Measurements from ENCODE around the gene SYN1.
A peak's percentile ranks its signal among the peaks of the same experiment; 100 is the strongest.
"Not testable (repeated sequence)": the region's sequence is repeated elsewhere in the genome, so short reads cannot be mapped to it uniquely, and the experiment has no call there.

SYN1 gene

DNA sequence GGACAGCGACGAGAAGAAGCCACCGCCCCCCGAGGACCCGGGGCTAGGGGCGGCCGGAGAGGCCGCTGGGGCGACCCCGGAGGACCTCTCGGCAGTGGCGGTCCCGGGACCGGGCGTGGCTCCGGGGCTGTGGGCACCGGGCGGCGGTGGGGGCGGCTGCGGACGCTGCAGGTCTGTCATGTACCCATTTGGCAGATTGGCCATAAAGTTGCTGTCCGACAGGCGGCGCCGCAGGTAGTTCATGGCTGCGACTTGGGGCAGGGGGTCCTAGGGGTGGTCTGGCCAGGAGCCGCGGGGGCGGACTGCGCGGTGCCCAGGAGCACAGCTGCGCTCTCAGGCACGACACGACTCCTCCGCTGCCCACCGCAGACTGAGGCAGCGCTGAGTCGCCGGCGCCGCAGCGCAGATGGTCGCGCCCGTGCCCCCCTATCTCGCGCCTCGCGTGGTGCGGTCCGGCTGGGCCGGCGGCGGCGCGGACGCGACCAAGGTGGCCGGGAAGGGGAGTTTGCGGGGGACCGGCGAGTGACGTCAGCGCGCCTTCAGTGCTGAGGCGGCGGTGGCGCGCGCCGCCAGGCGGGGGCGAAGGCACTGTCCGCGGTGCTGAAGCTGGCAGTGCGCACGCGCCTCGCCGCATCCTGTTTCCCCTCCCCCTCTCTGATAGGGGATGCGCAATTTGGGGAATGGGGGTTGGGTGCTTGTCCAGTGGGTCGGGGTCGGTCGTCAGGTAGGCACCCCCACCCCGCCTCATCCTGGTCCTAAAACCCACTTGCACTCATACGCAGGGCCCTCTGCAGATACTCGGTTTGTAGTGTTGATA is at the start of gene SYN1:
Gene SYN1 (minus strand): TSS at position 372 of the 817 bp plus-strand sequence. CDS start 129 bp downstream, at position 243.
- peak; percentile 74 to 80 for DNase-seq

DNA sequence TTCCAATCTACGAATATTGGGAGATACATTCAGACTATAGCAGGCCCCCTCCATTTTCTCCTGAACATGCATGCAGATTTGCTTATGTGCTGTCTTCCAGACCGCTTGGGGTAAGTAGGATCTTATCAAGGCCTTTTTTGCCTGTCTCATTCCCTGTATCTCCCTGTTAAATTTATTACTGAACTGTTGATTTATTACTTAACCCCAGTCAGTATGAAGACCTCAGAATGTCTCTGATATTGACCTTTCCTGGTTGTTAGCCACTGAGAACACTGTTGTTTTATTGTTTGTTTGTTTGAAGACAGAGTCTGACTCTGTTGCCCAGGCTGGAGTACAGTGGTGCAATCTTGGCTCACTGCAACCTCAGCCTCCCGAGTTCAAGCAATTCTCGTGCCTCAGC is 46.1 kb upstream of the SYN1 start:
- DNase-seq: not testable (repeated sequence)

DNA sequence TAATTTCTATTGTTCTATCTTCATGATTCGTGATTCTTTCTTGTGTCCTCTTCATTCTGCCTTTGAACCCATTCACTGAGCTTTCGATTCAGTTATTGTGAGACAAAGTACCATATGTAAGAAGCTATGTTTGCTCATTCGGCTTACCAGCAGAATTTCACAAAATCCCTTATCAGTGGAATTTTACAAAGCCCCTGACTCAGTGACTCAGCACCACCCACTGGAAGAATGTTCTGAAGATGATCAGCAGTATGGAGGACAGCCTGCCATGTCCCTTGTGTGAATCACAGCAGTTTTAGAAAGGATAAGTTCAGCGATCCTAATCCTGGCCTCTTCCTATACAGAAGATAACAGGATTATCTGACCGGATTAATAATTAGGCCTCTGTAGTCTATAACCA is 45.1 kb upstream of the SYN1 start:
- DNase-seq: no peak

DNA sequence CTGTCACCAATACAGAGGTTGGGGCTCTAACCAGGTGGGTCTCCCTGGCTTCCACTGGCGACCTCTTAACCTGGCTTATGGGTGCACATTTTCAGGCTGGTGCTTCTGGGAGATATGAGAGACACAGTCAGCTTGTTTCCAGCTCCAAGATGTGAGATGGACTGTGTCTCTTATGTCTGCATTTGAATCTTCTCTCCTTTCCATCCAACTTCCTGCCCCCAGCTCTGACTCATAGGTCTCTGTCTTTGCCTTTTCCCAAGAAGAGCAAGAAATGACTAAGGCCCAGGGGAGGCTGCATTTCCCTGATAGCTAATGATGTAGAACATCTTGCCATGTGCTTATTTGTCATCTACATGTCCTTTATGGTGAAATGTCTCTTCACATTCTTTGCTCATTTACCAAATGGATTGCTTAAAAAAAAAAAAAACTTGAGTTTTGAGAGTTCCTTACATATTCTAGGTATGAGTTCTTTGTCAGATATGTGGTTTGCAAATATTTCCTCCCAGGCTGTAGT is 42.5 kb upstream of the SYN1 start:
- peak; percentile 12 to 29 for DNase-seq

DNA sequence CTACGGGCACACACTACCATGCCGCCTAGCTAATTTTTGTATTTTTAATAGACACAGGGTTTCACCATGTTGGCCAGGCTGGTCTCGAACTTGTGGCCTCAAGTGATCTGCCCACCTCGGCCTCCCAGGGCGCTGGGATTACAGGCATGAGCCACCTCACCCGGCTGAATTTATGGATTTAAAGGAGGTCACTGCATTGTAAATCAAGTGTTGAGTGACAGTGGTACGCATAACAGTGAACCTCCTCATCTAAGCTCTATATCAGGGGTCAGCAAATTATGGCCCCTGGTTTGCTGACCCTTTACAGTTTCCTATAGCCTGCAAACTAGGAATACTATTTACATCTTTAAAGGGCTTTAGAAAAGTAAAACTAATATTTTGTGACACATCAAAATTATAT is 41.9 kb upstream of the SYN1 start:
- no peak for DNase-seq

DNA sequence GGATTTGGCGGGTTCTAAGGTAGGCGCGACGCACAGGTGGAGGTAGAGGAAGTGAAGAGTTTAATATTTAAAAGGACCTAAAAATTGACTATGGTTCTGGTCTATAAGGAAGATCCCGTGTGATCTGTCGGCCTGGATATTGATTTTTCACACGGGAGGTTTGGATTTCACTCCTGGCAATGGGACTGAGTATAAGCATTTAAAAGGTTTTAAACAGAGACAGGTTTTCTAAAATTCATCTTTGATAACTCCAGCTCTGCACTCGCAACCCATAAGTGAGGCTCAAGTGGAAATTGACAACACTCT is 39.7 kb upstream of the SYN1 start:
- no peak for DNase-seq

DNA sequence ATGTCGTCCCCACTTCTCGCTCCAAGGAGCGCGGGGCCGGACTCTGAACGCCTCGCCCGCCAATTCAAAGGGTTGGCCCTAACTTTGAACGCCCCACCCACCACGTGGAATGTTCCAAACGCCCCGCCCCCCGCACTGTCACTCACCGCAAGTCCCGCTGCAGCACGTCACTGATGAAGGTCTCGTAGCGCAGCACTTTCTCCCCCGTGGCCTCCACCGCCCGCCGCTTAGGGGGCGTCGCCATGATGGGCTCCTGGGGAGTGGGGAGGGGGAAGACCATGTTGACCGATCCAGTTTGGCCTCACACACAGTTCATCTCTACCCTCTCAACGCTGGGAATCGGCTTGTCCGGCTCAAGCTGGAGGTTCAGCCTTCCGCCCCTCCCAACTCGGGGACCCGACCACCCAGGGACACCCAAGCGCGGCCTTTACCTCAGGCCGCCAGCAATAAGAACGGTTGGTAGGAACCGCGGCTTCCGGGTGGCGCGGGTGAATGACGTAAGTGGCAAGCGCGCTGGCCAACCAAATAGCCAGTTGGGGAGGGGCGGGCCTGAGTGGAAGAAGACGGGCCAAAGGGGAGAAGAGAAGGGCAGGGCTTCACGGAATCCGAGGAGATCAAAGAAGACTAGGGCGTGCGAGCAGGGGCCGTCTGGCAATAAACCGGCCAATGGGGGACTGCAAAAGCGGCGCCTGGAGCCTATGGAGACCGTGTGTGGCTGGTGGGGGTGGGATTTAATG is 39.2 kb upstream of the SYN1 start, which contains the start of gene UXT:
Gene UXT (minus strand): TSS at position 497 of the 737 bp plus-strand sequence. CDS start 253 bp downstream, at position 244.
- peak; percentile 88 to 91 for DNase-seq

DNA sequence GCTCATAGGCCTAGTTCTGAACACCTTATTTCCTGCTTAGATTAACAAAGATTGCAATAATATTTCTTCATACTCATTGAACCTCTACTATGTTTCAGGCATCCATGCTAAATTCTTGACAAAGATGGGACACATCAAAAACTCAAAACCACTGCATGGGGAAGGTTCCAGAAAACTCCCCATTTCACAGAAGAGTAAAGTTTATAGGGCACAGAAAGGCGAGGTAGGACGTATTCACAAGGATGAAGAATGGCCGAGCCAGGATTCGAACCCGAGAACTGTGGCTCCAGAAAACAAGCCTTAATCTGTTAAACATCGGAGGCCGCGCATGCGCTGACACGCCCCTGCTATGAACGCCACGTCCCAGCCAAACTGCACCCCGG is 38.6 kb upstream of the SYN1 start:
- no peak for DNase-seq

DNA sequence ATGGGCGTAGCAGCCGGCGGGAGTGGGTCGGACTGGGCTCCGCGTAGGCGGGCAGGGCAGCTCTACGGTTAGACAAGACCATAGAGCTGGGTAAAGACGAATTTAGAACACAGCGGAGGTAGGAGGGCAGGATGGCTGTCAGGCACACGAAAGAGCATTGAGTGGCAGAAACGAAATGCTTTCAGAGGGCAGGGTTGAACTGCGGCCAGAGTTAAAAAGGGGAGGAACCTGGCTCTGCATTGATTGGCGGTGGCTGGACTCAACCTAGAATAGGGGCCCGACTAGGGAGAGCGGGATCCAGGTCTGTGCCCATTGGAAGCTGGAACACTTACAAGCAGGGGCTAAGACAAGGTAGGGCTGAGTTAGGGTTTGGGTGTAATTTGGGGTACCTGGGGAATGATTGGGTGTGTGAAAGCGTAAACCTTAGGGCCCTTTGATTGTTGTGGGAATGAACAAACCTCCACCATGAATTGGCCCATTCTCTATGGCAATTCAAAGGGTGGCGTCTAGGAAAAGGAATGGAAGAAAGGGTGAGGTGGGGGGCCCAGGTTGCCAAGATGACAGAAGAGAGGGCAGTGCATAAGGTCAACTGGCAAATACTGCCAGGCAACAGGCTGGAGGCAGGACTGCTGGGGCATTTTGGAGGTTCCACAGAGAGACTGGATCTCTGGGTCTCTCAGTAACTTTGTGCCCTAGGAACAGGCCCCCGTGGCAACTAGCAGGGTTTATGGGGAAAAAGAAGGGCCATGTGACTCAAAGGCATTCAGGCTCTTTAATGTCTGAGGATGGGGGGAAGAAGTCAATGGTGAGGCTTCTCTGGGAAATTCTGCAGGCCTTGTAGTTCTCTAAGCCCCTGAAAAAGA is 31.6 kb upstream of the SYN1 start:
- no peak for DNase-seq

DNA sequence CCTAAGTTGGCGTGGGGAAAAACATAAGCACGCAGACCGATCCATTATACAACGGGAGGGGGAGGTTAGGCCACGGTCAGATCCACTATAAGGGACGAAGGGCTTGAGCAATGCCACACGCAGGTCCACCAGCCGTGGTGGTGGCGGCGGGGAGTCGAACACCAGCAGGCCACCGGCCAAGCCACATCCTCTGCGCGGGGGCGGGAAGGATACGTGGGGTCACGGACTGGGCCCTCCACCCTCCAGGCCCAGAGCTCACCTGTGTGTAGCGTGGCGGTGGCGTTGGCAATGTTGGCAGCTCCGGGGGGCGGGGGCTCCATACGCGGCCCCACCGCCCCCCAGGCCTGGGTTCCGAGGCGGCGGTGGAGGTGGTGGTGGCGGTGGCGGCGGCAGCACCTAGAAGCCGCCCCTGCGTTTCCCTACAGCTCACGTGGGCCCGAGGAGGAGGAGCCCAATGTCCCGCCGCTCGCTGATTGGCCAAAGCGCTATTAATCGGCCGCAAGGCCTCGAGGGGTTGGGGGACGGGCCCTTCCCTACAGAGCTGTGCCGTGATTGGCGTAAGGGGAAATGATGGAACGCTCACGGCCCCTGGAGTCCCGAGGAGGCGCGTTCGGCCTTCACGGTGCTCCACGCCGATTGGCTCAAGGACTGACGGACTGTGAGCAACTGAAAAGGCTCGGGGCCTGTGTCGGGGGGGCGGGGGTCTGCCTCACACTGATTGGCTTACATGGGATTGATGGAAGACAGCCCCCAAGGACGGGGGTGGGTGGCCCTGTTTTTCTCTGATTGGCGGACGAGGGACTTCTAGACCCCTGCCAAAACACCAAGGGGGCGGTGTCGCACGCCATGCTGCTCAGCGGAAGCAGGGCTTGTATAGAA is 30.7 kb upstream of the SYN1 start, which contains the start of gene ELK1:
Gene ELK1 (minus strand): TSS at position 400 of the 879 bp plus-strand sequence. CDS start 9,122 bp downstream, outside the sequence.
- DNase-seq: peak; percentile 80 to 86

DNA sequence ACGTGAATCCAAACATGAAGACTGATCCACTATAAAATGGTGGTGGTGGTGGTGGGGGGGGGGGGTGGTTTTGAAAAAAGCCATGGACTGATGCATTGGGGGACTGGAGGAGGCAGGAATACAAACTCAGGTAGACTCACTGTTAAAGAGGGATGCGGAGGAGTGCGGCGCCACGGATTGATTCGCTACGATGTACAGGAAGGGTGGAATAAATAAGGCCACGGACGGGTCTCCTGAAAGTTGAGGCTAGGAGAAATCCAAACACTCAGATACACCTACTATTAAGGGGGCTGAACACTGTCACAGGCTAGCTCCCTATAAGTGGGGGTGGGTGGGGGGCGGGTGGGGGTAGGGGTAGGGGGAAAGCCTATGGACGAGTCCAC is 30.1 kb upstream of the SYN1 start:
- DNase-seq: no peak

DNA sequence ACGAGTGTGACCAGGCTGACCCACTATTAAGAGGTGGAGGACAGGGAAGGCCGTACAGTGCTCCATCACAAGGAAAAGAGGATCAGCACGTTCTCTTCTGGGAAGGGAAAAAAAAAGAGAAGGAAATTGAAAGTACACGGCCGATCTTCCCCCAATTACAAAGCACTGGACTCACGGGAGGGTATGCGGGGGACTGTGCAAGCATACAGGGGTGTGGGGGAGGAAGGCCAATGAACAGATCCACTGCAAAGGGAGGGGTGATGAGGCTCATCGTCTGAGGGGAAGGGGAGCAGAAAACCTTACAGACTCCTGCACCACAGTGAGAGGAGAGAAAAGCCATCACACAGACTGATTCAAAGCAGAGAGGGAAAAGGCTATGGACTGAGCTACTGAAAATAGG is 29.6 kb upstream of the SYN1 start:
- no peak for DNase-seq

DNA sequence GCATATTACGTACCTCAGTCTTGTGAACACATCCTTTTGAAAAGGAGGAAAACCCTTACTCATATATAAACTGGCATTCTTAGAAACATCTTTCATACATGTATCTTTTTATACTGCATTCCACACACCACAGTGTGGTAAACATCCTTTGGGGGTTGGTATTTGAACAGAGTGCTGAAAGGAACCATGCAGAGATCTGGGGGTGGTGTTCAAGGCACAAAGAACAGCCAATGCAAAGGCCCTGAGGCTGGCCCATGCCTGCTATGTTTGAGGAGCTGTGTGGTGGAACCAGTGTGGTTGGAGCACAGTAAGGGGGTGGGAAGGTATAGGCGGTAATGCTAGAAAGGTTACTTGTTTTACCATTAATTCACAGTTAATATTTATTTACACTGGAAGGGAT is 28.7 kb upstream of the SYN1 start:
- DNase-seq: no peak

DNA sequence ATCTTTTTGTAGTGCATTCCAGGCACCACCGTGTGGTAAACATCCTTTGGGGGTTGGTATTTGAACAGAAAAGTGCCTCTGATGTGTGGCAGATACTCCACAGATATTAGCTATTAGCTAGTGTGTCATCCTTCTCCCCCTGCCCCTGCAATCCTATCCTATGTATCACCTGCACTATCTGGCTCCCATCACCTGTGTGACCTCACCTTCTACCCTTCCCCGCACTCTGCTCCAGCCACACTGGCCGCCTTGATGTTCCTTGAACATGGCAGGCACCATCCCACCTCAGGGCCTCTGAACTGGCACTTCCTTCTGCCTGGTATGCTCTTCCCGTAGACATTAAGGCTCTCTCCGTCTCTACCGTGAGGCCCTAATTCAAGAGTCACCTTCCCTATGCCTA is 27.0 kb upstream of the SYN1 start:
- no peak for DNase-seq

DNA sequence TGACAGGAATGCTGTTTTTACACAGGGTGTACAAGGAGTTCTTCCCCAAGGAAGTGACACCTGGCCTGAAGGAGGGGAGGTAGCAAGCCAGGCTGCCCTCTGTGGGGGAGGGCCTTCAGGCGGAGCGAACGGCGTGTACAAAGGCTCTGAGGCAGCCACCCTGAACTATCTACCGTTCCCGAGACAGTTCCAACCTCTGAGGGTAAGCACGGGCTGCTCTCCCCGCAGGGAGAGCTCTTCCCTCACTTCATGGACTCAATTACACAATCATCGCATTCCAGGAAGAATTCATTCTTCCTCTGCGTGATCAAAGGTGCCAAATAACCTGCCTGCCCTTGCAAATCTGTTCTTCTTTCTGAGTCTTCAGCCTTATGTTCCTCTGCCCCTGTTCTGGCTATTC is 25.9 kb upstream of the SYN1 start:
- no peak for DNase-seq

DNA sequence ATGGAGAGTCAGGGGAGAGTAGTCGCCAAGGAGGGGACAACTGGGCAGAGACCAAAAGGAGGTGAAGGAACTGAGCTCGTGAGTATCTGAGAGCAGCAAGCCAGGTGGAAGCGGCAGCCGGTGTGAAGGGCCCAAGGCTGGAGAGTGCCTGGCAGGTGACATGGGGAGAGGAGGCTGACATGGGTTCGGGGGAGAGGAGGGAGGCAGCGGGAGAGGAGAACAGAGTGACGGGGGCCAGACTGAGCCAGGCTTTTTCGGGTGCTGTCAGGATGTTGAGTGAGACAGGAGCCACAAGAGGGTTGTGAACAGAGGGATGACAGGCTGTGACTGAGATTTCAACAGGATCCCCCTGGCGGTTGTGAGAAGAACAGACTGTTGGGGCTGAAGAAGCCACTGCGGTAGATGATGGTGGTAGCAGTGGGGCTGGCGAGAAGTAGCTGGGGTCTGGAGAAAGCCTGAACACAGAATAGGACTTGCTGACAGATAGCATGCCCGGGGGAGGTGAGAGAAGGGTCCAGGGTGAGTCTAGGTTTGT is 25.0 kb upstream of the SYN1 start:
- no peak for DNase-seq

DNA sequence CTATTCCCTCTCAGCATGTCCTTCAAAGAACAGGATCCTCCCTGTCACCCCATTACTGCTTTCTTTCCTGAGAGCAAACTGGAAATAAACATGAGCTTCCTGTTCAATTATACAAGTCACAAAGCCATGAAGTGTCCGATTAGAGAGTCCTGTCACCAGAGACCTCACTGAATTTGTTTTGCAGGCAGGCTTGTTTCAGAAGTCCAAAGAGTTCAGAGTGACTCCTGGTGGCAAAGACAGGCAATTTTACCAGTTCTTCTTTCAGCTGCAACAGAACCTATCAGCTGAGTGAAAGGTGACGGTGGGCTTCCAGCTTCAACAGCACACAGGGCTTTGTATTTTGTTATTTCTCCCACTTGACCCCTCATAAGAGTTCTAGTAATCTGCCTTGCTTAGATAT is 24.3 kb upstream of the SYN1 start:
- no peak for DNase-seq

DNA sequence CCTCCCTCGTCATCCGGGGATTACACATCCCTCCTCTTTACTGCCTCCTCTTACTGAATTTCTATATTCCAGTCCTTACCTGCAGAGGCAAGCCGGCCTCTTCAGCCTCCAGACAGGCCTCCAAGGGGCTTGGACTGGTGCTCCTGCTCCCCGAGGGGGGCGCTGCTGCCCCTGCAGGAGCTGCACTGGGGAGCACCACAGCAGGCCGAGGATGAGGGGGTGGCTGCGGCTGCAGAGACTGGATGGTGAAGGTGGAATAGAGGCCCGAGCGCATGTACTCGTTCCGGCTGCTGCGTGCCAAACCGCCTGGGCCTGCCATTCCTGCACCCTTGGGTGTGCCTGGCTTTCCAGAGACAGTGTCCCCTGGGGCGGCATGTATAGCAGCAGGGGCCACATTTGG is 19.2 kb upstream of the SYN1 start:
- no peak for DNase-seq

DNA sequence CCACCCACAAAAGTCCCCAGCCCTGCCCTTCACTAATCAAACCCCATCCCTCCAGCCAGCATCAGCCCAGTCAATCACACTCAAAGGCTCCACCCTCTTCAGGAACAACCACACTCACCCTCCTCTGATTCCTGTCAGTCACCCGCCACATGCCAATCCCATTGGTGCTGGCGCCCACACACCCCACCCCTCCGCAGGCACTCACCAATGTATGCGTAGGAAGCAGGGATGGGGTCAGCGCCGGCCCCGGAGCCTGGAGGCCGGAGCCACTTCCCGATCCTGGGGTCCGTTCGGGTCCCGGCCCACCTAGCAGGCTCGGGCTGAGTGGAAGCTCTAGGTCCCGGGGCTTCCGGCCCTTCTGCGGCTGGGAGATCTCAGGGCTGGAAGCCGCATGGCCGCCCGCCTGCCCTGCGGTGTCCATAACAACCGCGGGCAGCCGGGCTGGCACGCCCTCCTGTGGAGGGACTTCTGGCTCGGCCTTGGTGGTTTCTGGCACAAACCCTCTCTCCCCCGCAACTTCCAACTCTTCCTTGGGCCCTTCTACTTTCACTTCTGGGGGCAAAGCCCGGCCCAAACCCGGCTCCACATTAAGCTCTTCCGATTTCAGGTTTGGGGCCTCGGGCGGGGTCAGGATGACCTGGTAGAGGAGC is 18.0 kb upstream of the SYN1 start:
- peak; percentile 33 to 38 for DNase-seq

DNA sequence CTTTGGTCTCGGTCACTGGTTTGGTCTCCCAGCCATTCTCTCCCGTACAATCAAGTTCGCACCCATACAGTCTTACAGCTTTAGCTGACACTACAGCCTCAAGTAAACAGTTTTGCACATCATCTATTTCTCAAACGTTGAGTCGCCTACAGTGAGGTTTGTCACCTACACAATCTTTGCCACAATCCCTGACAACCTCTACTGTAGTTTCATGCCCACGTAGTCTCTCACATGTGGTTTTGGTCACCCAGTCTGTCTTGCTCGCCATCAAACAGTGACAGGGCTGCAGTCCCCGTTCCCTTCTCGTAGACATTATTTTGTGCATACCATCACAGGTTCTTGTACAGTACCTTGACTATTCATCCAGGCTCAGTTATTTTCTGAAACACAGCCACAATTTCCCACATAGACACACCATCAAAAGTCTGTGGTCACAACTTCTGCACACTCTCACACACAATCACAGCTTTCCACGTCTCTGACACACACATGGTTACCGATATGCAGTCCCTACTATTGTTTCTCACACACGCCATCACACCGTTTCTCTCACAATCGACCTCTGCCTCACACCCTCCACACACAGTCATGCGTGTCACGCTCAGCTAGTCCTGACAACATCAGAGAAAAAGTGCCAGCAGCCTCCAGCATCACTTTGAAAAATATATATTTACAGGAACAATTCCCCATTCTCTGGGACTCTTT is 15.4 kb upstream of the SYN1 start:
- DNase-seq: no peak
